NT2/D1 (cell line): ENCODE data around the gene C1RL.

Experiments
- DNase-seq: peaks from one replicate; pipeline ENCODE4 v3.0.0-alpha.2; 2011; ENCODE audit warnings: low read depth, low spot score
- H3K27me3 ChIP-seq: 2 replicates; pipeline ENCODE4 v1.6.0; 2011; ENCODE audit warnings: mild to moderate bottlenecking; ENCODE audit not compliant: insufficient read length, insufficient read depth
- H3K36me3 ChIP-seq: 2 replicates; pipeline ENCODE4 v1.6.1; 2011; ENCODE audit warnings: mild to moderate bottlenecking, low read length, mixed read lengths; ENCODE audit not compliant: insufficient read depth, insufficient read length
- H3K4me1 ChIP-seq: 2 replicates; pipeline ENCODE4 v1.5.1; 2011; ENCODE audit not compliant: insufficient read depth, insufficient read length
- H3K4me3 ChIP-seq: 2 replicates; pipeline ENCODE4 v1.5.1; 2011; ENCODE audit warnings: low read depth; ENCODE audit not compliant: insufficient read length
- H3K9ac ChIP-seq: 2 replicates; pipeline ENCODE4 v1.6.0; 2011; ENCODE audit warnings: low read depth; ENCODE audit not compliant: insufficient read length
- H3K9me3 ChIP-seq: 2 replicates; pipeline ENCODE4 v1.5.1; 2011; ENCODE audit warnings: mild to moderate bottlenecking, low read length; ENCODE audit not compliant: insufficient read depth
- SUZ12 ChIP-seq: IDR thresholded peaks from 2 replicates; pipeline ENCODE4 v1.6.1; 2011; ENCODE audit not compliant: insufficient read length, insufficient read depth; ENCODE audit errors: extremely low read depth
- YY1 ChIP-seq: IDR thresholded peaks from 2 replicates; pipeline ENCODE4 v1.6.1; 2011; ENCODE audit not compliant: insufficient read length, insufficient read depth
- ZNF274 ChIP-seq: IDR thresholded peaks from 2 replicates; pipeline ENCODE4 v1.6.1; 2011; ENCODE audit warnings: mild to moderate bottlenecking, low read depth, low read length

Gene C1RL

DNA sequence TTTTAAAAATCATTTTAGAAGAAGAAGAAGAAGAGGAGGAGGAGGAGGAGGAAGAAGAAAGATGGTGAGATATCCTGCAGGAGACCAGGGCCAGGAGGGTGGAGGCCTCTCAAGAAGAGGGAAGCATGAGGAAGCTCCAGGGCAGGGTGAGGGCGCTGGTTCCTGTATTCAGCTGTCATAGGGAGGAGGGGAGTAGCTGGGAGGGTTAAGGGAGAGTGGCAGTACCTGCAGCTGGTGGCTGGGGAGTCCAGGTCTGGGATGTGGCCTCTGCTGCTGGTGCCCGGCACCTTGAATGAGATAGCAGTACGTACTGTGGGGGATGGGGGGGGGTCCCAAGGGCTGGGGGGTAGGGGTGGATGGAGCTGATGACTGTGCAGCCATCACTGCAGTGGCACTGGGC, 9.9 kb upstream of the C1RL start:
- Histone ChIP-seq H3K9ac (no peak overlapping the region), H3K36me3 (peaks cover 37% of the 10 kb centered on the region), H3K27me3 (no peaks in the 10 kb centered on the region), H3K4me3 (no peak overlapping the region), H3K4me1 (peaks cover 4% of the 10 kb centered on the region), H3K9me3 (no peaks in the 10 kb centered on the region)
- DNase-seq: no peak
- no peak for TF ChIP-seq ZNF274
- no peak for TF ChIP-seq SUZ12
- no peak for TF ChIP-seq YY1

DNA sequence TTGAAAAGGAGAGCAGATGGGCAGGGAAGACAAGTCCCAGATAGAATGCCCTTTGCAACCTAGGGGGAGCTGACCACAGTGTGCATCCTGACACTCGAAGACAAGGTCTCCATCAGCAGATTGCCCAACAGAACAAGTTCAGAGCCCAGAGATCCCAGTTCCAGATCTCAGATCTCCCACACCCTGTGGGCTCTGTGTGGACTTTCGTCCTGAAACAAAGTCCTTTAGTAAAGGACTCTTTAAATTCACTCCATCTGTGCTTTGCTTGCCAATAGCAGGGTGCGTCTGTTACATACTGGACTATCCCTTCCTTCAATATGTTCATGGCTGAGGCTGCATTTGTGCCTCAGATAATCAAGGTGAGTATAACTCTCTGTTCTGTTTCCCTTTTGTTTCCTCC, 8.7 kb upstream of the C1RL start:
- Histone ChIP-seq H3K9ac (no peak overlapping the region), H3K4me3 (no peak overlapping the region), H3K9me3 (no peaks in the 10 kb centered on the region), H3K27me3 (peaks cover 2% of the 10 kb centered on the region), H3K36me3 (peaks cover 39% of the 10 kb centered on the region), H3K4me1 (peaks cover 5% of the 10 kb centered on the region)
- TF ChIP-seq ZNF274: no peak
- no peak for TF ChIP-seq YY1
- no peak for TF ChIP-seq SUZ12
- no peak for DNase-seq

DNA sequence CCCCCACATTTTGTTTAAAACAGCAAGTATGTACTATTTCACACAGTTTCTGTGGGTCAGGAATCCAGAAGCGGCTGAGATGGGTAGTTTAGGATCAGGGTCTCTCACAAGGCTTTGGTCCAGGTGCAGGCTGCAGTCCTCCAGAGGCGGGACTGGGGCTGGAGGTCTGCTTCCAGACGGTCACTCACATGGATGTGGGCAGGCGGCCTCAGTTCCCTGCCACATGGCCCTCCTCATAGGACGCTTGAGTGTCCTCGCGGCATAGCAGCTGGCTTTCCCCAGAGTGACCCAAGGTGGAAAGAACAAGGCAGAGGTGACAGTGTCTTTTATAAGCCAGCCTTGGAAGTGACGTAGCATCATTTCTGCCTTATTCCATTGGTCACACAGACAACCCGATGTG, 7.9 kb upstream of the C1RL start:
- Histone ChIP-seq H3K27me3 (peaks cover 3% of the 10 kb centered on the region), H3K9me3 (no peaks in the 10 kb centered on the region), H3K36me3 (peaks cover 39% of the 10 kb centered on the region), H3K4me3 (no peak overlapping the region), H3K9ac (no peak overlapping the region), H3K4me1 (peaks cover 5% of the 10 kb centered on the region)
- no peak for DNase-seq
- TF ChIP-seq SUZ12 (no peak), YY1 (no peak), ZNF274 (no peak)

DNA sequence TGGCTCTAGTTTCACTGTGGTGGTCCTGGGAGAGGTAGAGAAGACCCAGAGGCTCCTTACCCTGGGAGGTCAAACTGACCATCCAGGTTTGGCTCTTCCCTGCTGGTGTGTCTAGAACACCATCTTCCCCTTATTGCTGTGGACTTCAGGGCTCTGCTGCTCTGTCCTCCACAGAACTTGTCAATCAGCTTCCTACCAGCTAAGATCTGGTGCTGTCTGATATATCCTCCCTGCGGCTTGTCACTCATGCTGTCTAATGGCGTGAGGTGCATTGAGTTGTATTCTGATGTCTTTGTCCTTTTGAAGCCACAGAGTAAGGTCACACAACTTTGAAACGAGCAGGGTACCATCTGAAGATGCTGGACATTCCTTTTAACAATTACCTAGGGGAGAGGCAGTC, 7.2 kb upstream of the C1RL start:
- H3K9ac ChIP-seq: no peak overlapping the region
- H3K36me3 ChIP-seq: peaks cover 42% of the 10 kb centered on the region
- H3K27me3 ChIP-seq: peaks cover 6% of the 10 kb centered on the region
- no peak for DNase-seq
- no peak overlapping the region for H3K4me3 ChIP-seq
- TF ChIP-seq YY1: no peak
- TF ChIP-seq ZNF274: no peak
- no peak for TF ChIP-seq SUZ12
- peaks cover 5% of the 10 kb centered on the region for H3K4me1 ChIP-seq
- H3K9me3 ChIP-seq: no peaks in the 10 kb centered on the region

DNA sequence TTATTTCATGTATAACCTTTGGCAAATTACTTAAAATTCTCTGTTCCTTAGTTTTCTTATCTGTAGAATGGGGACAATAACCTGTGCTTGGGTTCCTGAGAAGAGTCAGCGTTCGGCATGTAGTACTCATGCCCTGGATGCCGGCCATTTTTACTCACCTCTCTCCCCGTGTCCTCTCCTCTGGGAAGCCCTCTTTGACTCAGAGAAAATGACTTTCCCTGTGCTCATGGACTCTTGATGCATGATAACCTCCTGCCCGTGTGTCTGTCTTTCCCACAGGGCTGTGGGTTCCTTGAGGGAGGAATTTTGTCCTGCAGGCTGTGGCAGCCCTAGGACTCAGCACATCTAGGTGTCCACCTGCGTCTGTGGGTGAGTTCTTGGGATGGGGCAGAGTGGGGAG, 5.8 kb upstream of the C1RL start:
- TF ChIP-seq SUZ12: no peak
- TF ChIP-seq YY1: no peak
- TF ChIP-seq ZNF274: no peak
- H3K27me3 ChIP-seq: peaks cover 8% of the 10 kb centered on the region
- no peak overlapping the region for H3K4me3 ChIP-seq

DNA sequence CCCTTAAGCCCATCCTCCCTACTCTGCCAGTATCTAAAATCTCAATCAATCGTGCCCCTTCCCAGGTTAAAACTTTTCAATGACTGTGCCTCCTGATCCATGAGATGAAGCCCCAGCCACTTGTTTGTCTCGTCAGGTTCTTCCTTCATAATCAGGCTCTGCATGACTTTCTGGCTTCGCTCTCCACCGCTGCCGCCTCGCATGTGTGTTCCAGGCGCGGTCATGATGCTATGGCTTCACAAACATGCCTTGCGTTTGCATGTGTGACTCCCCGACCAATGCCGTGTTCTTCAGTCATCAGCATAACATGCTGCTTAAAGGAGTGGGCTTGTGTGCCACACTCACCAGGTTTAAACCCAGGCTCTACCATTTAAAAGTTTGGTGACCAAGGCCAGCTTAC, 5.0 kb upstream of the C1RL start:
- no peak overlapping the region for H3K4me3 ChIP-seq
- peak overlapping the region; percentile 45 for H3K9ac ChIP-seq
- no peak for TF ChIP-seq SUZ12
- TF ChIP-seq ZNF274: no peak
- no peak for TF ChIP-seq YY1
- H3K36me3 ChIP-seq: peaks cover 45% of the 10 kb centered on the region
- H3K27me3 ChIP-seq: peaks cover 13% of the 10 kb centered on the region
- no peaks in the 10 kb centered on the region for H3K9me3 ChIP-seq
- peaks cover 9% of the 10 kb centered on the region for H3K4me1 ChIP-seq
- DNase-seq: no peak

More for the DNA sequence above, 5.8 kb upstream of the C1RL start:
- H3K4me1 ChIP-seq: peaks cover 5% of the 10 kb centered on the region
- H3K36me3 ChIP-seq: peaks cover 45% of the 10 kb centered on the region
- H3K9me3 ChIP-seq: no peaks in the 10 kb centered on the region
- DNase-seq: no peak
- H3K9ac ChIP-seq: no peak overlapping the region

DNA sequence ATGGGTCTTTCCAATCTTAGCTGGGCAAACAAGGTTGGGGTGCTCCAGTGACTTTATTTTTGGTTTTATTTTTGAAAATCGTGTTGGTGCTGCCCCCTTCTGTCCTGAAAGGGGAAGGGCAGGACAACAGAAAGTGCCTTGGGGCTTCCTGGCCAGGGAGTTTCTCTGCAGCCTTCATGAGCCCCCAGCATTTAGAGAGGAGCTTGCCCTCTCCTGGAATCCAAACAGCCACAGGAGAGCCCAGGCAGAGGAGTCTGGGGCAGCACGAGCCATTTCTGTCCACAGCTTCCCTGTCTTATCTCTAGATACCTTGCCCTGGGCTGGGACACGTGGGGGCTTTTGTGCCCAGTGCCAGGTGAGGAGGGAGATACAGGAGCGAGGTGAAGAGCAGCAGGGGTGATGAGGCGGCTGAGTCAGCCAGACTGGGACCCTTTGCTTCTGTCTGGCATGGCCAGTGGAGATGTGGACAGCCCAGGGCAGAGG, 4.4 kb upstream of the C1RL start:
- Histone ChIP-seq H3K4me3 (no peak overlapping the region), H3K36me3 (peaks cover 43% of the 10 kb centered on the region), H3K27me3 (peaks cover 13% of the 10 kb centered on the region), H3K9me3 (no peaks in the 10 kb centered on the region), H3K9ac (peak overlapping the region; percentile 45), H3K4me1 (peaks cover 9% of the 10 kb centered on the region)
- no peak for TF ChIP-seq YY1
- TF ChIP-seq ZNF274: no peak
- TF ChIP-seq SUZ12: no peak
- DNase-seq: peak; percentile 76
